Upper lobe of right lung (tissue), 1 donor: Measurements from ENCODE around the gene ACHE. TPM values are rescaled to one million over a fixed set of nuclear protein-coding genes. Genes with fewer than 3 reads are reported as not detected.

Experiments
- ATAC-seq: fragments of 200-7000 bp; cut with Tn5 transposase; one replicate; pipeline ENCODE4 v1.9.1; 2020; ENCODE audit warnings: mild to moderate bottlenecking, moderate library complexity
- DNase-seq: peaks from one replicate; pipeline ENCODE4 v3.0.0-alpha.2; 2020
- H3K27ac ChIP-seq: fragments of 200-600 bp; one replicate; pipeline ENCODE4 v1.8.0; 2022
- H3K27me3 ChIP-seq: fragments of 200-600 bp; one replicate; pipeline ENCODE4 v1.8.0; 2022; ENCODE audit warnings: mild to moderate bottlenecking
- H3K36me3 ChIP-seq: fragments of 200-600 bp; one replicate; pipeline ENCODE4 v1.8.0; 2022
- H3K4me1 ChIP-seq: fragments of 200-600 bp; one replicate; pipeline ENCODE4 v1.8.0; 2022
- H3K4me3 ChIP-seq: fragments of 200-600 bp; one replicate; pipeline ENCODE4 v1.8.0; 2022; ENCODE audit warnings: mild to moderate bottlenecking
- H3K9me3 ChIP-seq: fragments of 200-600 bp; one replicate; pipeline ENCODE4 v1.8.0; 2022
- CTCF ChIP-seq: fragments of 200-600 bp; IDR thresholded peaks from one replicate; pipeline ENCODE4 v1.8.0; 2022; ENCODE audit warnings: antibody characterized with exemption
- intact Hi-C: fragments of 100-400 bp; cut with DNase I; formaldehyde crosslinking; loops from one replicate; pipeline ENCODE4 v1.11.0; 2022
- total RNA-seq: library from RNA; stranded (reverse); fragmentation: NEBNext Ultra II Directional; extraction: Animal tissue kit (Norgen Biotek cat#: 25700); gene quantifications from one replicate; pipeline ENCODE4 v1.2.1, GENCODE V29; 2021
- donor health status: DM: no; HTN: yes; CAD: no; lungs with severe emphysema.

ACHE gene
- total RNA-seq, 1 donor from 2014 or later, result 2.9 TPM

GRCh38 chr7:100882785-100883526, 12.7 kb downstream of the ACHE start:
- H3K27me3 ChIP-seq, result no peaks in the 10 kb centered on the region
- no peak for TF ChIP-seq CTCF
- no peak overlapping the region for H3K4me3 ChIP-seq
- intact Hi-C loops, result no loop called here
- ATAC-seq (no peak), DNase-seq (no peak)
- H3K27ac ChIP-seq, result no peak overlapping the region
- H3K36me3 ChIP-seq, result peaks cover 84% of the 10 kb centered on the region
- peaks cover 13% of the 10 kb centered on the region for H3K4me1 ChIP-seq
- H3K9me3 ChIP-seq, result no peaks in the 10 kb centered on the region

GRCh38 chr7:100882201-100882600, 13.5 kb downstream of the ACHE start:
- Histone ChIP-seq H3K36me3 (peaks cover 84% of the 10 kb centered on the region), H3K4me1 (peaks cover 10% of the 10 kb centered on the region), H3K9me3 (no peaks in the 10 kb centered on the region), H3K27me3 (no peaks in the 10 kb centered on the region), H3K4me3 (no peak overlapping the region), H3K27ac (no peak overlapping the region)
- ATAC-seq (no peak), DNase-seq (no peak)
- no peak for TF ChIP-seq CTCF
- intact Hi-C loops, result no loop called here

- Histone ChIP-seq H3K9me3 (no peaks in the 10 kb centered on the region), H3K4me1 (peaks cover 20% of the 10 kb centered on the region), H3K27me3 (no peaks in the 10 kb centered on the region), H3K36me3 (peaks cover 80% of the 10 kb centered on the region), H3K4me3 (no peak overlapping the region), H3K27ac (no peak overlapping the region)
- intact Hi-C loops, result no loop called here
- DNase-seq, result no peak
- ATAC-seq, result no peak
- TF ChIP-seq CTCF, result no peak
Measured at GRCh38 chr7:100881136-100881535, 14.6 kb downstream of the ACHE start.

GRCh38 chr7:100880645-100881044, 15.0 kb downstream of the ACHE start:
- DNase-seq (no peak), ATAC-seq (no peak)
- H3K4me3 ChIP-seq, result no peak overlapping the region
- intact Hi-C loops, result no loop called here
- TF ChIP-seq CTCF, result no peak
- no peak overlapping the region for H3K27ac ChIP-seq
- no peaks in the 10 kb centered on the region for H3K9me3 ChIP-seq
- peaks cover 75% of the 10 kb centered on the region for H3K36me3 ChIP-seq
- H3K4me1 ChIP-seq, result peaks cover 25% of the 10 kb centered on the region
- no peaks in the 10 kb centered on the region for H3K27me3 ChIP-seq

- Histone ChIP-seq H3K27ac (no peak overlapping the region), H3K9me3 (no peaks in the 10 kb centered on the region), H3K36me3 (peaks cover 66% of the 10 kb centered on the region), H3K4me1 (peaks cover 25% of the 10 kb centered on the region), H3K4me3 (no peak overlapping the region), H3K27me3 (no peaks in the 10 kb centered on the region)
- ATAC-seq (no peak), DNase-seq (no peak)
- intact Hi-C loops, result no loop called here
- no peak for TF ChIP-seq CTCF
Measured at GRCh38 chr7:100879685-100880261, 15.9 kb downstream of the ACHE start.
